Memory B cell (primary cell): ENCODE measurements around the gene JUP.
A peak's percentile ranks its signal among the peaks of the same experiment; 100 is the strongest.

Source experiments
- ATAC-seq: fragments of 150-1000 bp; cut with Tn5 transposase; 2 replicates; pipeline ENCODE4 v1.10.0; 2021; ENCODE audit warnings: low read depth, mild to moderate bottlenecking, moderate library complexity
- DNase-seq, 2 donors: peaks; one replicate each; pipeline ENCODE4 v3.0.0; 2022; ENCODE audit warnings: low spot score in 2 of 2
- H3K27ac Mint-ChIP-seq: one replicate; pipeline ENCODE4 v1.8.0; 2022; ENCODE audit warnings: mild to moderate bottlenecking, moderate library complexity, mixed read lengths
- H3K27me3 Mint-ChIP-seq: one replicate; pipeline ENCODE4 v1.8.0; 2022; ENCODE audit warnings: mixed read lengths
- H3K36me3 Mint-ChIP-seq: one replicate; pipeline ENCODE4 v1.8.0; 2022; ENCODE audit warnings: mild to moderate bottlenecking, mixed read lengths
- H3K4me1 Mint-ChIP-seq: one replicate; pipeline ENCODE4 v1.8.0; 2022; ENCODE audit warnings: mixed read lengths
- H3K4me3 Mint-ChIP-seq: one replicate; pipeline ENCODE4 v1.8.0; 2022; ENCODE audit warnings: mild to moderate bottlenecking, moderate library complexity, mixed read lengths
- H3K9me3 Mint-ChIP-seq: one replicate; pipeline ENCODE4 v1.8.0; 2022; ENCODE audit warnings: mixed read lengths

The JUP gene

GRCh38 chr17:41799366-41799765 is 12.9 kb upstream of the JUP start:
- Mint-ChIP-seq H3K9me3 (no peaks in the 10 kb centered on the region), H3K27ac (no peak overlapping the region), H3K4me1 (peaks cover 13% of the 10 kb centered on the region), H3K4me3 (no peak overlapping the region), H3K36me3 (no peaks in the 10 kb centered on the region), H3K27me3 (peaks cover 7% of the 10 kb centered on the region)
- DNase-seq (no peak), ATAC-seq (no peak)

- Mint-ChIP-seq H3K27me3 (peaks cover 4% of the 10 kb centered on the region), H3K4me1 (peaks cover 10% of the 10 kb centered on the region), H3K36me3 (no peaks in the 10 kb centered on the region), H3K4me3 (no peak overlapping the region), H3K27ac (no peak overlapping the region), H3K9me3 (no peaks in the 10 kb centered on the region)
- no peak for DNase-seq
- no peak for ATAC-seq
Measured at GRCh38 chr17:41797377-41797776, 10.9 kb upstream of the JUP start.

- Mint-ChIP-seq H3K27ac (no peak overlapping the region), H3K27me3 (peaks cover 1% of the 10 kb centered on the region), H3K4me1 (peaks cover 6% of the 10 kb centered on the region), H3K9me3 (no peaks in the 10 kb centered on the region), H3K36me3 (no peaks in the 10 kb centered on the region), H3K4me3 (no peak overlapping the region)
- ATAC-seq (no peak), DNase-seq (no peak)
Measured at GRCh38 chr17:41796121-41796895, 9.8 kb upstream of the JUP start.

GRCh38 chr17:41794540-41794975 is 8.0 kb upstream of the JUP start:
- H3K4me3 Mint-ChIP-seq = no peak overlapping the region
- no peak overlapping the region for H3K27ac Mint-ChIP-seq
- H3K36me3 Mint-ChIP-seq = no peaks in the 10 kb centered on the region
- no peaks in the 10 kb centered on the region for H3K4me1 Mint-ChIP-seq
- DNase-seq = no peak
- no peaks in the 10 kb centered on the region for H3K9me3 Mint-ChIP-seq
- ATAC-seq = no peak
- H3K27me3 Mint-ChIP-seq = peaks cover 1% of the 10 kb centered on the region

GRCh38 chr17:41793784-41794539 is 7.5 kb upstream of the JUP start:
- no peak overlapping the region for H3K27ac Mint-ChIP-seq
- no peaks in the 10 kb centered on the region for H3K9me3 Mint-ChIP-seq
- H3K27me3 Mint-ChIP-seq = peaks cover 1% of the 10 kb centered on the region
- no peak overlapping the region for H3K4me3 Mint-ChIP-seq
- no peaks in the 10 kb centered on the region for H3K36me3 Mint-ChIP-seq
- DNase-seq (no peak), ATAC-seq (no peak)
- no peaks in the 10 kb centered on the region for H3K4me1 Mint-ChIP-seq

- H3K9me3 Mint-ChIP-seq = no peaks in the 10 kb centered on the region
Measured at GRCh38 chr17:41792845-41793783, 6.6 kb upstream of the JUP start.

GRCh38 chr17:41787021-41787418 is 509 bp upstream of the JUP start:
- Mint-ChIP-seq H3K4me1 (peaks cover 15% of the 10 kb centered on the region), H3K36me3 (no peaks in the 10 kb centered on the region), H3K4me3 (peak overlapping the region; percentile 74), H3K27ac (no peak overlapping the region), H3K9me3 (no peaks in the 10 kb centered on the region), H3K27me3 (peaks cover 10% of the 10 kb centered on the region)
- ATAC-seq = no peak
- no peak for DNase-seq

More at GRCh38 chr17:41792845-41793783, 6.6 kb upstream of the JUP start:
- Mint-ChIP-seq H3K4me1 (peaks cover 2% of the 10 kb centered on the region), H3K4me3 (no peak overlapping the region), H3K27ac (no peak overlapping the region), H3K36me3 (no peaks in the 10 kb centered on the region), H3K27me3 (peaks cover 4% of the 10 kb centered on the region)
- DNase-seq (no peak), ATAC-seq (no peak)

GRCh38 chr17:41785859-41786226 is 668 bp downstream of the JUP start:
- Mint-ChIP-seq H3K4me3 (peak overlapping the region; percentile 74), H3K9me3 (no peaks in the 10 kb centered on the region), H3K4me1 (peaks cover 15% of the 10 kb centered on the region), H3K36me3 (no peaks in the 10 kb centered on the region), H3K27me3 (peaks cover 15% of the 10 kb centered on the region), H3K27ac (no peak overlapping the region)
- ATAC-seq (peak; percentile 3), DNase-seq (peak in 1 of 2 donors; percentile 37)

- Mint-ChIP-seq H3K4me1 (peaks cover 15% of the 10 kb centered on the region), H3K27ac (no peak overlapping the region), H3K9me3 (no peaks in the 10 kb centered on the region)
Measured at GRCh38 chr17:41785091-41785858, 1.2 kb downstream of the JUP start.

GRCh38 chr17:41784207-41784744 is 2.2 kb downstream of the JUP start:
- Mint-ChIP-seq H3K4me3 (peak overlapping the region; percentile 74), H3K4me1 (peaks cover 15% of the 10 kb centered on the region), H3K27ac (no peak overlapping the region), H3K36me3 (peaks cover 2% of the 10 kb centered on the region), H3K9me3 (no peaks in the 10 kb centered on the region), H3K27me3 (peaks cover 16% of the 10 kb centered on the region)
- DNase-seq (no peak), ATAC-seq (no peak)

More at GRCh38 chr17:41785091-41785858, 1.2 kb downstream of the JUP start:
- peak overlapping the region; percentile 74 for H3K4me3 Mint-ChIP-seq
- no peak for ATAC-seq
- DNase-seq = peak in 1 of 2 donors; percentile 32
- H3K36me3 Mint-ChIP-seq = peaks cover 2% of the 10 kb centered on the region
- peaks cover 16% of the 10 kb centered on the region for H3K27me3 Mint-ChIP-seq

- no peaks in the 10 kb centered on the region for H3K9me3 Mint-ChIP-seq
- peaks cover 14% of the 10 kb centered on the region for H3K4me1 Mint-ChIP-seq
- DNase-seq (no peak), ATAC-seq (no peak)
- peaks cover 14% of the 10 kb centered on the region for H3K27me3 Mint-ChIP-seq
- H3K27ac Mint-ChIP-seq = no peak overlapping the region
- peaks cover 2% of the 10 kb centered on the region for H3K36me3 Mint-ChIP-seq
- H3K4me3 Mint-ChIP-seq = no peak overlapping the region
Measured at GRCh38 chr17:41782142-41782541, 4.4 kb downstream of the JUP start.

- Mint-ChIP-seq H3K27ac (no peak overlapping the region), H3K27me3 (peaks cover 14% of the 10 kb centered on the region), H3K4me3 (no peak overlapping the region), H3K9me3 (no peaks in the 10 kb centered on the region), H3K4me1 (peaks cover 14% of the 10 kb centered on the region), H3K36me3 (peaks cover 2% of the 10 kb centered on the region)
- ATAC-seq (no peak), DNase-seq (no peak)
Measured at GRCh38 chr17:41781404-41782110, 5.0 kb downstream of the JUP start.
